Measurements from ENCODE around the gene ERC1. TPM values are rescaled to one million over a fixed set of nuclear protein-coding genes. Genes with fewer than 3 reads are reported as not detected.
A peak's percentile ranks its signal among the peaks of the same experiment; 100 is the strongest.
"Not testable (repeated sequence)": the region's sequence is repeated elsewhere in the genome, so short reads cannot be mapped to it uniquely, and the experiment has no call there.

ERC1 gene
- total and polyA plus RNA-seq, 3 experiments from 2014 or later: 11.0 to 24.2 (median 22.6) TPM

- H3K9me3 ChIP-seq (ENCODE audit: low read length): no peaks in the 10 kb centered on the region
- H3K36me3 Mint-ChIP-seq: peaks cover 0 to 5% (median 5%) of the 10 kb centered on the region in 3 donors
- H3K9me3 Mint-ChIP-seq: no peaks in the 10 kb centered on the region
These were observed 213.6 kb downstream of the ERC1 start for GRCh38 chr12:1204581-1205121.

DNA sequence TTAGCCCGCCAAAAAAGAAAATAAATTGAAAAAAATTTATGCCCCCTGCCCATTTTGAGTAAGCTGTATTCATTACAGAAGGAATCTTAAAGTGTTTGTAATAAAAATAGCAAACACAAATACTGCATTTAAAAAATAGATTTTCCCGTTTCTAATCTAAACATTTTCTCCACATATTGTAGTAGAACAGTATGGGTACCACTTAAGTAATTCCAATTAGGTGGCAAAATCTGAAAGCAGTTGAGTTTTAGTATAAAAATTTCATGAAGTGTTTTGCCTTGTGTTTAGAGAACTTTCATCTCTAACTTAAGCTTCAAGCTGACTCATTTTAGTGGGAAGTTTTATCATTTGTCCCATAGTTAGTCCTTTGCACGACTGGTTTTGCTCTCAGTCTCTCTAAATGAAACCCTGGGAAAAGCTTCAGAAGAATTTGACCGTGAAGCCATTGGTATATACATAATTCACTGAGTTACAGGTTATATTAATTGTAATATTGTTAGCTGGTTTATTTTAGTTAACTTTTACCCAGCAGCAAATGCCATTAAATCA lies 214.6 kb downstream of the ERC1 start:
- H3K27ac ChIP-seq (ENCODE audit: low read depth, low read length): no peak overlapping the region
- Mint-ChIP-seq H3K4me3 (peak overlapping the region in 4 of 7 donors; percentile 12 to 49 (median 34)), H3K36me3 (peaks cover 0 to 10% (median 2%) of the 10 kb centered on the region in 3 donors), H3K4me1 (peaks cover 7 to 13% (median 11%) of the 10 kb centered on the region in 3 donors), H3K9me3 (no peaks in the 10 kb centered on the region), H3K27me3 (no peaks in the 10 kb centered on the region), H3K27ac (peak overlapping the region in 3 of 8 donors; percentile 10 to 56 (median 54))
- no peaks in the 10 kb centered on the region for H3K36me3 ChIP-seq (ENCODE audit: insufficient read depth, low read length)
- H3K4me3 ChIP-seq (ENCODE audit: low read length): no peak overlapping the region
- POLR2A ChIA-PET: interaction anchor here (0.9 kb wide), 1 partner anchor 396 kb away, joined by 3 read pairs; no protein-coding TSS in a partner anchor
- no peaks in the 10 kb centered on the region for H3K9me3 ChIP-seq (ENCODE audit: low read length)
- CTCF ChIA-PET: interaction anchor here (1.9 kb wide), 1 partner anchor 88 kb away, joined by 9 read pairs; no protein-coding TSS in a partner anchor
- no peak for DNase-seq
- peaks cover 19% of the 10 kb centered on the region for H3K4me1 ChIP-seq (ENCODE audit: insufficient read depth, low read length)
- no peaks in the 10 kb centered on the region for H3K27me3 ChIP-seq (ENCODE audit: insufficient read depth, low read length, poor library complexity, severe bottlenecking)

More at GRCh38 chr12:1204581-1205121, 213.6 kb downstream of the ERC1 start:
- H3K4me3 ChIP-seq (ENCODE audit: low read length): peak overlapping the region; percentile 71
- no peaks in the 10 kb centered on the region for H3K27me3 ChIP-seq (ENCODE audit: insufficient read depth, low read length, poor library complexity, severe bottlenecking)
- H3K27ac ChIP-seq (ENCODE audit: low read depth, low read length): peak overlapping the region; percentile 54
- POLR2A ChIA-PET: interaction anchor here (0.9 kb wide), 1 partner anchor 397 kb away, joined by 3 read pairs; no protein-coding TSS in a partner anchor
- CTCF ChIA-PET: interaction anchor here (1.9 kb wide), 1 partner anchor 87 kb away, joined by 9 read pairs; no protein-coding TSS in a partner anchor
- no peaks in the 10 kb centered on the region for H3K36me3 ChIP-seq (ENCODE audit: insufficient read depth, low read length)
- no peak overlapping the region for H3K4me3 Mint-ChIP-seq
- H3K4me1 ChIP-seq (ENCODE audit: insufficient read depth, low read length): peaks cover 19% of the 10 kb centered on the region
- DNase-seq: peak in 2 of 5 donors; percentile 33 to 44
- H3K27me3 Mint-ChIP-seq: no peaks in the 10 kb centered on the region
- H3K4me1 Mint-ChIP-seq: peaks cover 7 to 13% (median 11%) of the 10 kb centered on the region in 3 donors
- H3K27ac Mint-ChIP-seq: no peak overlapping the region

GRCh38 chr12:1206118-1206734 lies 215.2 kb downstream of the ERC1 start:
- Mint-ChIP-seq H3K9me3 (no peaks in the 10 kb centered on the region), H3K4me3 (peak overlapping the region in 1 of 7 donors; percentile 38), H3K27me3 (no peaks in the 10 kb centered on the region), H3K27ac (peak overlapping the region in 2 of 8 donors; percentile 5 to 68), H3K4me1 (peaks cover 7 to 13% (median 11%) of the 10 kb centered on the region in 3 donors), H3K36me3 (peaks cover 0 to 10% (median 2%) of the 10 kb centered on the region in 3 donors)
- ChIA-PET POLR2A (no interaction called here), CTCF (interaction anchor here (1.9 kb wide), 1 partner anchor 88 kb away, joined by 9 read pairs; no protein-coding TSS in a partner anchor)
- Histone ChIP-seq H3K9me3 (ENCODE audit: low read length) (no peaks in the 10 kb centered on the region), H3K27ac (ENCODE audit: low read depth, low read length) (no peak overlapping the region), H3K4me3 (ENCODE audit: low read length) (no peak overlapping the region), H3K36me3 (ENCODE audit: insufficient read depth, low read length) (no peaks in the 10 kb centered on the region), H3K27me3 (ENCODE audit: insufficient read depth, low read length, poor library complexity, severe bottlenecking) (no peaks in the 10 kb centered on the region), H3K4me1 (ENCODE audit: insufficient read depth, low read length) (peaks cover 19% of the 10 kb centered on the region)
- no peak for DNase-seq

DNA sequence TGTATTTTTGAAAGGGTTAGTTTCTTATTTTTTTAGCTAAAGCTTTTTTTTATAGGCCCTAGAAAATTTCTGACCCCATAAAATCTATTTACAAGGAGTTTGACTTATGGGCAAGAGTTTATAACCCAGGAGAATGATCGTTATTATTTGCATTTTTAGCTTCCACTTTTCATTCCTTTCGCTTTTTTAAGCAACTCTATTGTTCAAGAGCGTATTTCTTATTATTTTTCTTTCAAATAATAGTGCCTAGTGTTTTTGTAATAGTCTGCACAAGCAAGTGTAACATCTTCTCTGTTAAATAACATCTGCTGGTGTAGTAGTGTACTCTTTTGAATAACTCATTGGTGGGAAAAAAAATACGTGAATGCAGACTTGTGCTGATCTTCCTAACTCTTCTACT lies 216.3 kb downstream of the ERC1 start:
- ChIA-PET POLR2A (no interaction called here), CTCF (no interaction called here)
- Mint-ChIP-seq H3K9me3 (no peaks in the 10 kb centered on the region), H3K36me3 (peaks cover 0 to 12% (median 2%) of the 10 kb centered on the region in 3 donors), H3K27me3 (no peaks in the 10 kb centered on the region), H3K4me1 (peaks cover 5 to 13% (median 6%) of the 10 kb centered on the region in 3 donors), H3K4me3 (no peak overlapping the region), H3K27ac (peak overlapping the region in 2 of 8 donors; percentile 13 to 20)
- peaks cover 15% of the 10 kb centered on the region for H3K4me1 ChIP-seq (ENCODE audit: insufficient read depth, low read length)
- no peaks in the 10 kb centered on the region for H3K27me3 ChIP-seq (ENCODE audit: insufficient read depth, low read length, poor library complexity, severe bottlenecking)
- H3K4me3 ChIP-seq (ENCODE audit: low read length): no peak overlapping the region
- no peaks in the 10 kb centered on the region for H3K36me3 ChIP-seq (ENCODE audit: insufficient read depth, low read length)
- no peak for DNase-seq
- H3K9me3 ChIP-seq (ENCODE audit: low read length): no peaks in the 10 kb centered on the region
- no peak overlapping the region for H3K27ac ChIP-seq (ENCODE audit: low read depth, low read length)

- H3K27ac ChIP-seq (ENCODE audit: low read depth, low read length); DNase-seq; H3K4me1 Mint-ChIP-seq; H3K27me3 ChIP-seq (ENCODE audit: insufficient read depth, low read length, poor library complexity, severe bottlenecking); H3K4me3 Mint-ChIP-seq; H3K4me1 ChIP-seq (ENCODE audit: insufficient read depth, low read length); H3K27ac Mint-ChIP-seq; H3K9me3 ChIP-seq (ENCODE audit: low read length); CTCF ChIA-PET; H3K27me3 Mint-ChIP-seq; H3K36me3 ChIP-seq (ENCODE audit: insufficient read depth, low read length); H3K9me3 Mint-ChIP-seq; H3K4me3 ChIP-seq (ENCODE audit: low read length); POLR2A ChIA-PET: not testable (repeated sequence)
- H3K36me3 Mint-ChIP-seq: peaks cover 0 to 12% (median 2%) of the 10 kb centered on the region in 3 donors
These were observed 217.7 kb downstream of the ERC1 start for GRCh38 chr12:1208719-1209118.

GRCh38 chr12:1212526-1212925 lies 221.5 kb downstream of the ERC1 start:
- no peaks in the 10 kb centered on the region for H3K27me3 Mint-ChIP-seq
- Histone ChIP-seq H3K27ac (ENCODE audit: low read depth, low read length) (no peak overlapping the region), H3K27me3 (ENCODE audit: insufficient read depth, low read length, poor library complexity, severe bottlenecking) (no peaks in the 10 kb centered on the region), H3K4me1 (ENCODE audit: insufficient read depth, low read length) (no peaks in the 10 kb centered on the region), H3K4me3 (ENCODE audit: low read length) (no peak overlapping the region), H3K9me3 (ENCODE audit: low read length) (no peaks in the 10 kb centered on the region), H3K36me3 (ENCODE audit: insufficient read depth, low read length) (no peaks in the 10 kb centered on the region)
- H3K36me3 Mint-ChIP-seq: peaks cover 0 to 12% (median 2%) of the 10 kb centered on the region in 3 donors
- ChIA-PET CTCF (no interaction called here), POLR2A (no interaction called here)
- H3K4me3 Mint-ChIP-seq: no peak overlapping the region
- DNase-seq: no peak
- H3K9me3 Mint-ChIP-seq: no peaks in the 10 kb centered on the region
- H3K4me1 Mint-ChIP-seq: no peaks in the 10 kb centered on the region
- peak overlapping the region in 1 of 8 donors; percentile 35 for H3K27ac Mint-ChIP-seq

DNA sequence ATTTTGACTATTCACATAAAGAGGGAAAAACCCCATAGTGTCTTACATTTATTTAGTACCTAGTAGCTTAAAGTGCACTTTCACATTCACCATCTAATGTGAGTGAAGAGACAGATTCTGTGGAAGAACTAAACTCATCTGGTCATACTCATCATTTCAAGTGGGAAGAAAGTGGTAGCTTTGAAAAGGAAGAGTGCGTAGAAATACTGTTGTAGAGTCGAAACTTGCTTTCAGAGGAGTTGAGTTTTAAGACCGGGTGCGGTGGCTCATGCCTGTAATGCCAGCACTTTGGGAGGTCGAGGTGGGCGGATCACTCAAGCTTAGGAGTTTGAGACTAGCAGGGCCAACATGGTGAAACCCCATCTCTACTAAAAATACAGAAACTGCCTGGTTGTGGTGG lies 222.2 kb downstream of the ERC1 start:
- no peaks in the 10 kb centered on the region for H3K36me3 ChIP-seq (ENCODE audit: insufficient read depth, low read length)
- H3K4me3 ChIP-seq (ENCODE audit: low read length): no peak overlapping the region
- Mint-ChIP-seq H3K27ac (no peak overlapping the region), H3K27me3 (no peaks in the 10 kb centered on the region), H3K9me3 (no peaks in the 10 kb centered on the region), H3K4me3 (no peak overlapping the region), H3K36me3 (peaks cover 0 to 12% (median 2%) of the 10 kb centered on the region in 3 donors), H3K4me1 (no peaks in the 10 kb centered on the region)
- H3K27me3 ChIP-seq (ENCODE audit: insufficient read depth, low read length, poor library complexity, severe bottlenecking): no peaks in the 10 kb centered on the region
- no peaks in the 10 kb centered on the region for H3K9me3 ChIP-seq (ENCODE audit: low read length)
- no peak for DNase-seq
- no peak overlapping the region for H3K27ac ChIP-seq (ENCODE audit: low read depth, low read length)
- ChIA-PET CTCF (no interaction called here), POLR2A (no interaction called here)
- H3K4me1 ChIP-seq (ENCODE audit: insufficient read depth, low read length): no peaks in the 10 kb centered on the region

GRCh38 chr12:1213618-1214205 lies 222.7 kb downstream of the ERC1 start:
- Mint-ChIP-seq H3K4me3 (no peak overlapping the region), H3K27ac (no peak overlapping the region)
- H3K9me3 ChIP-seq (ENCODE audit: low read length): no peaks in the 10 kb centered on the region

More at GRCh38 chr12:1213618-1214205, 222.7 kb downstream of the ERC1 start:
- ChIA-PET POLR2A (no interaction called here), CTCF (no interaction called here)
- Mint-ChIP-seq H3K4me1 (no peaks in the 10 kb centered on the region), H3K9me3 (no peaks in the 10 kb centered on the region), H3K27me3 (no peaks in the 10 kb centered on the region), H3K36me3 (peaks cover 0 to 12% (median 2%) of the 10 kb centered on the region in 3 donors)
- H3K36me3 ChIP-seq (ENCODE audit: insufficient read depth, low read length): no peaks in the 10 kb centered on the region
- H3K27me3 ChIP-seq (ENCODE audit: insufficient read depth, low read length, poor library complexity, severe bottlenecking): no peaks in the 10 kb centered on the region
- H3K27ac ChIP-seq (ENCODE audit: low read depth, low read length): no peak overlapping the region
- no peak overlapping the region for H3K4me3 ChIP-seq (ENCODE audit: low read length)
- no peaks in the 10 kb centered on the region for H3K4me1 ChIP-seq (ENCODE audit: insufficient read depth, low read length)
- no peak for DNase-seq

Measured in CD8-positive, alpha-beta memory T cell (primary cell).